Suprapubic skin (tissue), 4 donors: ENCODE results near the gene ZNF277. TPM values are rescaled to one million over a fixed set of nuclear protein-coding genes. Genes with fewer than 3 reads are reported as not detected.
"Not testable (repeated sequence)": the region's sequence is repeated elsewhere in the genome, so short reads cannot be mapped to it uniquely, and the experiment has no call there.

ENCODE experiments used
- DNase-seq, 2 donors: peaks; one replicate each; pipeline ENCODE4 v3.0.0-alpha.2; 2019; ENCODE audit warnings: low spot score in 2 of 2
- H3K27ac ChIP-seq: fragments of 200-600 bp; sonication (generic); one replicate; pipeline ENCODE4 v1.5.1; 2019
- H3K27me3 ChIP-seq: fragments of 200-600 bp; sonication (generic); one replicate; pipeline ENCODE4 v1.5.1; 2019
- H3K36me3 ChIP-seq: fragments of 200-600 bp; sonication (generic); one replicate; pipeline ENCODE4 v1.5.1; 2019
- H3K4me1 ChIP-seq: fragments of 200-600 bp; sonication (generic); one replicate; pipeline ENCODE4 v1.5.1; 2019
- H3K4me3 ChIP-seq: fragments of 200-600 bp; sonication (generic); one replicate; pipeline ENCODE4 v1.5.1; 2019; ENCODE audit warnings: mild to moderate bottlenecking
- H3K9me3 ChIP-seq: fragments of 200-600 bp; sonication (generic); one replicate; pipeline ENCODE4 v1.5.1; 2019
- EP300 ChIP-seq: sonication (generic); formaldehyde crosslinking; IDR thresholded peaks from one replicate; pipeline ENCODE4 v1.6.1; 2017; ENCODE audit warnings: antibody characterized with exemption
- POLR2A ChIP-seq, 2 donors: fragments of 450-650 bp; IDR thresholded peaks; one replicate each; pipeline ENCODE4 v1.6.1; 2017; ENCODE audit warnings: antibody characterized with exemption in 2 of 2, mild to moderate bottlenecking in 2 of 2, moderate library complexity in 2 of 2
- POLR2AphosphoS5 ChIP-seq, 3 donors: sonication (generic); formaldehyde crosslinking; IDR thresholded peaks; one replicate each; pipeline ENCODE4 v1.6.1; 2017; ENCODE audit warnings: antibody characterized with exemption in 3 of 3
- WGBS: methylation state at CpG from one replicate; pipeline ENCODE4 v1.1.5; 2018; 5-methylcytosine and 5-hydroxymethylcytosine counted together
- total RNA-seq, 4 donors: library from RNA; depleted of rRNA; stranded (reverse); fragments of >200 nt; gene quantifications; one replicate each; pipeline ENCODE4 v1.1.0, GENCODE V29; 2016
- TF ChIP-seq, protein P1 (sequence below), 2 donors: fragments of 200-600 bp in 1 of 2; fragments of 450-650 bp in 1 of 2; sonication (generic) in 1 of 2; IDR thresholded peaks; one replicate each; pipeline ENCODE4 v1.5.1; 2016 to 2019; ENCODE audit warnings: antibody characterized with exemption in 2 of 2, mild to moderate bottlenecking in 1 of 2, moderate library complexity in 1 of 2

ZNF277 gene
- total RNA-seq, 4 donors from 2014 or later, result 16.5 to 31.9 (median 25.5) TPM

DNA sequence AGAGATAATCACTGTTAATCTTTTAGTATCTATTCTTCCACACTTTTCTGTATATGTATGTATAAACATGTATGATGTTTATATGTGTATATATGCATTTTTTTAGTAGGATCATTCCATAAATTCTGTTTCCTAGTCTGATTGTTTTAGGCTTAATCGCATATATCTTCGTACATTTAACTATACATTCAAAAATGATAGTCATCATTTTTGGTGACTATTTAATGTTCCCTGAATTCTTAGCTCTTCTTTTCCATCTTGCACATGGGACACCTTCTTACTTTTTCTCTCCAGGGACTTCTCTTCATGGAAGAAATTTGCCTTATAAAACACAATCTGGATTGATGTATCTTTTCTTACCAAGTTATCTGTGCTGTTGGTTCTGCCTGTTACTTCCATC, 42.1 kb downstream of the ZNF277 start:
- no peaks in the 10 kb centered on the region for H3K36me3 ChIP-seq

DNA sequence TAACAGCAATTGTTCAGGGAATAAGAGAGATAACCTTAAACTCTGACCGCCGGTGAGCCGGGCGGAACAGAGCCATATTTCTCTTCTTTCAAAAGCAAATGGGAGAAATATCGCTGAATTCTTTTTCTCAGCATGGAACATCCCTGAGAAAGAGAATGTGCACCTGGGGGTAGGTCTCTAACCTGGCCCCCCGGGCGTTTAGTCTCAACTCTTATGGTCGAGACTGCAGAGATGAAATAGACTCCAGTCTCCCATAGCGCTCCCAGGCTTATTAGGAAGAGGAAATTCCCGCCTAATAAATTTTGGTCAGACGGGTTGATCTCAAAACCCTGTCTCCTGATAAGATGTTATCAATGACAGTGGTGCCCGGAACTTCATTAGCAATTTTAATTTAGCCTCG, 43.5 kb downstream of the ZNF277 start:
- DNase-seq, H3K9me3 ChIP-seq, H3K27me3 ChIP-seq, H3K4me3 ChIP-seq, H3K36me3 ChIP-seq, H3K4me1 ChIP-seq, H3K27ac ChIP-seq: not testable (repeated sequence)
- 75% methylated on average over 13 of the region's 13 CpGs for WGBS

More for the DNA sequence above, 42.1 kb downstream of the ZNF277 start:
- no peak for DNase-seq
- Histone ChIP-seq H3K4me3 (no peak overlapping the region), H3K4me1 (no peaks in the 10 kb centered on the region), H3K27ac (no peak overlapping the region), H3K27me3 (no peaks in the 10 kb centered on the region), H3K9me3 (no peaks in the 10 kb centered on the region)
- WGBS, result 95% methylated on average over 2 of the region's 2 CpGs
- TF ChIP-seq EP300, result no peak
- TF ChIP-seq, protein P1, sequence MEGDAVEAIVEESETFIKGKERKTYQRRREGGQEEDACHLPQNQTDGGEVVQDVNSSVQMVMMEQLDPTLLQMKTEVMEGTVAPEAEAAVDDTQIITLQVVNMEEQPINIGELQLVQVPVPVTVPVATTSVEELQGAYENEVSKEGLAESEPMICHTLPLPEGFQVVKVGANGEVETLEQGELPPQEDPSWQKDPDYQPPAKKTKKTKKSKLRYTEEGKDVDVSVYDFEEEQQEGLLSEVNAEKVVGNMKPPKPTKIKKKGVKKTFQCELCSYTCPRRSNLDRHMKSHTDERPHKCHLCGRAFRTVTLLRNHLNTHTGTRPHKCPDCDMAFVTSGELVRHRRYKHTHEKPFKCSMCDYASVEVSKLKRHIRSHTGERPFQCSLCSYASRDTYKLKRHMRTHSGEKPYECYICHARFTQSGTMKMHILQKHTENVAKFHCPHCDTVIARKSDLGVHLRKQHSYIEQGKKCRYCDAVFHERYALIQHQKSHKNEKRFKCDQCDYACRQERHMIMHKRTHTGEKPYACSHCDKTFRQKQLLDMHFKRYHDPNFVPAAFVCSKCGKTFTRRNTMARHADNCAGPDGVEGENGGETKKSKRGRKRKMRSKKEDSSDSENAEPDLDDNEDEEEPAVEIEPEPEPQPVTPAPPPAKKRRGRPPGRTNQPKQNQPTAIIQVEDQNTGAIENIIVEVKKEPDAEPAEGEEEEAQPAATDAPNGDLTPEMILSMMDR (IDR thresholded peaks at IDR 0.05), result no peak
- no peak for TF ChIP-seq POLR2A (IDR thresholded peaks at IDR 0.05)
- no peak for TF ChIP-seq POLR2AphosphoS5 (IDR thresholded peaks at IDR 0.05)

- WGBS, result 94% methylated on average over 3 of the region's 3 CpGs
- peaks cover 7% of the 10 kb centered on the region for H3K4me1 ChIP-seq
- TF ChIP-seq, protein P1 (IDR thresholded peaks at IDR 0.05), result no peak
- TF ChIP-seq POLR2AphosphoS5 (IDR thresholded peaks at IDR 0.05) (no peak), POLR2A (IDR thresholded peaks at IDR 0.05) (no peak), EP300 (no peak)
- DNase-seq, result no peak
- H3K4me3 ChIP-seq, result no peak overlapping the region
- H3K27ac ChIP-seq, result no peak overlapping the region
- H3K9me3 ChIP-seq, result no peaks in the 10 kb centered on the region
- no peaks in the 10 kb centered on the region for H3K36me3 ChIP-seq
- H3K27me3 ChIP-seq, result no peaks in the 10 kb centered on the region
Measured at GRCh38 chr7:112252141-112252540, 45.6 kb downstream of the ZNF277 start.

GRCh38 chr7:112252691-112253090, 46.2 kb downstream of the ZNF277 start:
- H3K4me3 ChIP-seq, result no peak overlapping the region
- no peaks in the 10 kb centered on the region for H3K27me3 ChIP-seq
- no peak overlapping the region for H3K27ac ChIP-seq
- no peaks in the 10 kb centered on the region for H3K9me3 ChIP-seq
- no peaks in the 10 kb centered on the region for H3K36me3 ChIP-seq
- TF ChIP-seq POLR2A (IDR thresholded peaks at IDR 0.05), result no peak
- TF ChIP-seq POLR2AphosphoS5 (IDR thresholded peaks at IDR 0.05), result no peak
- TF ChIP-seq EP300, result no peak
- TF ChIP-seq, protein P1 (IDR thresholded peaks at IDR 0.05), result no peak
- DNase-seq, result no peak
- H3K4me1 ChIP-seq, result peaks cover 7% of the 10 kb centered on the region
- 82% methylated on average over 3 of the region's 3 CpGs for WGBS

DNA sequence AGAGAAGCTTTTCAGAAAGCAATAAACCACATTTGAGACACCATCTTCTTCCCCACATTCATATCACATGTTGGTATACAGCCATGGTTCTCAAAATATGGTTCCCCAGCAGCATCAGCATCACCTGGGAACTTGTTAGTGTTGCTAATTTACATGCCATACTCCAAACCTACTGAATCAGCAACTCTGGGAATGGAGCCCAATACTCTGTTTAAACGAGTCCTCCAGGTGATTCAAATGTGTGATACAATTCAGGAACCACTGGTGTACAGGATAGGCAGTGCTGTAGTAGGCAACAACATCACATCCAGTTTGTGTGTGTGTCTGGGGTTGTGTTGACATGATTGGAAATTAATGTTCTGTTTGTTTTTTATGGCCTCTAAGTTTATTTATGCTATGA, 47.7 kb downstream of the ZNF277 start:
- Histone ChIP-seq H3K4me1 (peaks cover 7% of the 10 kb centered on the region), H3K36me3 (no peaks in the 10 kb centered on the region), H3K27ac (no peak overlapping the region), H3K9me3 (no peaks in the 10 kb centered on the region), H3K27me3 (no peaks in the 10 kb centered on the region), H3K4me3 (no peak overlapping the region)
- DNase-seq, result no peak
- WGBS, result 40% methylated on average over 1 of the region's 1 CpG
- no peak for TF ChIP-seq EP300
- no peak for TF ChIP-seq POLR2A (IDR thresholded peaks at IDR 0.05)
- TF ChIP-seq, protein P1 (IDR thresholded peaks at IDR 0.05), result no peak
- no peak for TF ChIP-seq POLR2AphosphoS5 (IDR thresholded peaks at IDR 0.05)

DNA sequence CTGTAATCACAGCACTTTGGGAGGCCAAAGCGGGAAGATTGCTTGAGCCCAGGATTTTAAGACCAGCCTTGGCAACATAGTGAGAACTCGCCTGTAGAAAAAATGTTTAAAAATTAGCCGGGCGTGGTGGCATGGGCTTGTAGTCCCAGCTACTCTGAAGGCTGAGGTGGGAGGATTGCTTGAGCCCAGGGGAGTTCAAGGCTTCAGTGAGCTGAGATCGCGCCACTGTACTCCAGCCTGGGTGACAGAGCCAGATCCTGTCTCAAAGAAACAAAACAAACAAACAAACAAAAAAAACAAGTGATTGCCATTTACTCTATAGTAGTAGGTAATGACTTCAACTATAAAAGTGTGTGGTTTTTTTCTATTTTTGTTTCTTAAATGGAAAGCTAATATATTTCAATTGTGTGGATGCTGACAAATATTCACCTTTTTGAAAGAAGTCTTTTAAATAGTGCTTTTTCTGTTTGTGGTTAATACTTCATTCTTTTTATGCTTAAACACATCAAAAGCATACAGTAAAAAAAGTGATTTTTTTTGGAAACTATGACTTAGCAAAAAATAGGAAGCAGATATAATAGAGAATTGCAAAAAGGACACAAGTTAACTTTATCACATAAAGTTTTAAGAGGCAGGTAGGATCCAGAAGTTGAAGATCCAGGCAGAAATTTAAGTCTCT, 48.4 kb downstream of the ZNF277 start:
- Histone ChIP-seq H3K4me1 (peaks cover 7% of the 10 kb centered on the region), H3K27ac (no peak overlapping the region), H3K27me3 (no peaks in the 10 kb centered on the region), H3K9me3 (no peaks in the 10 kb centered on the region), H3K4me3 (no peak overlapping the region), H3K36me3 (no peaks in the 10 kb centered on the region)
- TF ChIP-seq POLR2AphosphoS5 (IDR thresholded peaks at IDR 0.05), result no peak
- TF ChIP-seq EP300, result no peak
- TF ChIP-seq, protein P1 (IDR thresholded peaks at IDR 0.05), result no peak
- TF ChIP-seq POLR2A (IDR thresholded peaks at IDR 0.05), result no peak
- WGBS, result 76% methylated on average over 6 of the region's 6 CpGs
- DNase-seq, result no peak
